ENCODE results near the gene CELSR1.
A peak's percentile ranks its signal among the peaks of the same experiment; 100 is the strongest.

The CELSR1 gene

GRCh38 chr22:46360097-46360496 lies 177.3 kb downstream of the CELSR1 start:
- no peak for DNase-seq

- DNase-seq: no peak
These were observed 178.1 kb downstream of the CELSR1 start for GRCh38 chr22:46359362-46359761.

GRCh38 chr22:46358766-46359165 lies 178.7 kb downstream of the CELSR1 start:
- DNase-seq: no peak

- DNase-seq: no peak
These were observed 179.5 kb downstream of the CELSR1 start for GRCh38 chr22:46357711-46358520.

- DNase-seq: no peak
These were observed 180.6 kb downstream of the CELSR1 start for GRCh38 chr22:46356496-46357480.

GRCh38 chr22:46355996-46356471 lies 181.4 kb downstream of the CELSR1 start:
- no peak for DNase-seq

GRCh38 chr22:46355369-46355995 lies 181.9 kb downstream of the CELSR1 start:
- peak; percentile 55 for DNase-seq

- DNase-seq: no peak
These were observed 182.5 kb downstream of the CELSR1 start for GRCh38 chr22:46354993-46355305.

- no peak for DNase-seq
These were observed 183.0 kb downstream of the CELSR1 start for GRCh38 chr22:46354176-46354992.

- no peak for DNase-seq
These were observed 183.8 kb downstream of the CELSR1 start for GRCh38 chr22:46353483-46354105.

- DNase-seq: no peak
These were observed 184.6 kb downstream of the CELSR1 start for GRCh38 chr22:46352691-46353386.

- no peak for DNase-seq
These were observed 185.1 kb downstream of the CELSR1 start for GRCh38 chr22:46352276-46352675.

GRCh38 chr22:46351767-46352166 lies 185.7 kb downstream of the CELSR1 start:
- no peak for DNase-seq

- no peak for DNase-seq
These were observed 186.2 kb downstream of the CELSR1 start for GRCh38 chr22:46351131-46351735.

- DNase-seq: no peak
These were observed 186.8 kb downstream of the CELSR1 start for GRCh38 chr22:46350646-46351045.

GRCh38 chr22:46350121-46350520 lies 187.3 kb downstream of the CELSR1 start:
- no peak for DNase-seq

GRCh38 chr22:46349681-46350080 lies 187.7 kb downstream of the CELSR1 start:
- DNase-seq: no peak

- no peak for DNase-seq
These were observed 188.2 kb downstream of the CELSR1 start for GRCh38 chr22:46349238-46349637.

- no peak for DNase-seq
These were observed 189.2 kb downstream of the CELSR1 start for GRCh38 chr22:46348099-46348695.

- DNase-seq: no peak
These were observed 189.8 kb downstream of the CELSR1 start for GRCh38 chr22:46347646-46348045.
